ENCODE data around the gene MYPN.

GRCh38 chr10:68121852-68122251, 12.6 kb downstream of the MYPN start:
- TF ChIP-seq CTCF (IDR thresholded peaks at IDR 0.05) (no peak), EZH2 (IDR thresholded peaks at IDR 0.05; ENCODE audit: borderline replicate concordance, insufficient read depth, low read depth, low read length, poor library complexity, severe bottlenecking) (no peak)

Data from B cell (primary cell).